D721Med (cell line): Measurements from ENCODE around the gene ZFHX3.

Experiments
- DNase-seq: peaks from one replicate; pipeline ENCODE4 v3.0.0; 2011; ENCODE audit warnings: low spot score; ENCODE audit not compliant: insufficient read length
- FAIRE-seq: peaks from 2 replicates; lab custom pipeline; 2011; peaks lifted over from hg19 to GRCh38; lab: Jason Lieb, UNC
- CTCF ChIP-seq: IDR thresholded peaks from 2 replicates; pipeline ENCODE4 v1.5.1; 2012; ENCODE audit warnings: mild to moderate bottlenecking, control low read depth; ENCODE audit not compliant: insufficient read depth; ENCODE audit errors: missing control alignments

ZFHX3 gene

DNA sequence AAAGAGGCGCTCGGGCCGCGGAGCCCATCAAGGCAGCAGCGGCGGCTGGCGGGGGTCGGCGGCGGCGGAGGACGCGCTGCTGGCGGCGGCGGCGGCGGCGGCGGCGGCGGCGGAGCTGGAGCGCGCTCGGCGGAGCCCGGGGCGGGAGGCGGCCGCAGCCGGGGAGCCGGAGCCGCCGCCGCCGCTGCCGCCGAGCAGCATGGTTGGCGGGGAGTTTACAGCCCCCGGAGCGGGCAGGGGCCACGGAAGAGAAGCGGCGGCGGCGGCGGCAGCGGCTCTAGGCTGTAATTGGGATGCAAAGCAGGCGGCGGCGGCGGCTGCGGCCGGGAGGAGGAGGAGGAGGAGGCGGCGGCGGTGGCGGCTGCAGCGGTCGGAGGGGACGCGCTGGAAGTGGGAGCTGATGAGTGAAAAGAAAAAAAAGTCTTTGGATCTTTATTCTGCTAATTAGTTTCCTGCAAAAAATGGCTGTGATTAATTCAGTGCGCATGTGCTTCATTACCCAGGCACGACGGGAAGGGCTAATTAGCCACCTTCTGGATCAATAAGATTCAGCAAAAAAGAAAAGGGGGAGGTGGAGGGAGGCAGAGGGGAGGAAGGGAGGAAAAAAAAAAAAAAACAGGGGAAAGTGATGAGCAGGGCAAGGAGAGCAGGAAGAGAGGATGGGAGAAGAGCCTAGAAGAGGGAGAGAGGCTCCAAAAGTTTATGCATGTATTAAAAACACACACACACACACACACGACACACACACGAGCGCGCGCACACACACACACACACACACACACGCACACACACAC, 10.9 kb upstream of the ZFHX3 start:
- FAIRE-seq (no peak), DNase-seq (no peak)
- TF ChIP-seq CTCF = no peak

GRCh38 chr16:73058221-73058615, 10.3 kb upstream of the ZFHX3 start:
- no peak for FAIRE-seq
- no peak for TF ChIP-seq CTCF
- DNase-seq = no peak

DNA sequence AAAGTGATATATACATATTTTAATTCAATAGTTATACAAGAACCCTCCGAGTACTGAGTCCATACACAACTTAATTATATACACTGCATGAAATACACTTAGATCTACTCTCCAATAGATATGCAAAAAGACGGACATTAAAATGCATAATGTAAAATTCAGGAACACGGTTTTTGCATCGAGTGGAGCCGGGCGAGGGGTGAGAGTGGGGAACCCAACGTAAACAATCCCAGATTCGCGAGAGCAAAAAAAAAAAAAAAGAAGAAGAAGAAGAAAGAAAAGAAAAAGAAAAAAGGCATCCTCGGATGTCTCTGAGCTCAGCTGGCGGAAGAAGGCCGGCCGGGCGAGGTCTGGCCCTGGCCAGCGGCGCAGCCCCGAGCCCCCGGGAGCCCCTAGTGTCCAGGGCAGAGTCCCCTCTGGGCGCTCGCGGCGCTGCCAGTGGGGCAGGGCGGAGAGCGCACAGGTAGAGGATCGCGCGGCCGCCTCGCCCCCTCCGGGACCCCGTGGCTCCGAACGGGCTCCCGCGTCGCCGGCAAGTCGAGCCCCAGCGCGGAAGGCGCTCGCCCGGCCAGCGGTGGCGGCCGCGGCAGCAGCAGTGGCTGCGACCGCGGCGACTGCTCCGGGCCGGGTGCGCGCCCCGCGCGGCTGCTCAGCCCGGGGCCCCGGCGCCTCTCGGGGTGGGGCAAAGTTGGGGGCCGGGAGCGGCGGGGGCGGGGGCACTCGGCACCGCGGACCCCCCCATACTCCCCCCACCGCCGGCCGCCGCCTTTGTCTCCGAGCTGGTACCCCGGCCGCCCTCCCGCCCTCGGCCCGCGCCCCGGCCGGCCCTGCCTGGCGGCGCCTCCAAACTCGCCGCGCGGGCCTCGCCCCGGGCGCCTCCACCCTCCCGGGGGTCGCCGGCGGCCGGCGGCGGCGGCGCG, 9.6 kb upstream of the ZFHX3 start:
- no peak for TF ChIP-seq CTCF
- FAIRE-seq (no peak), DNase-seq (no peak)

- no peak for TF ChIP-seq CTCF
- no peak for DNase-seq
These were observed 9.0 kb upstream of the ZFHX3 start for GRCh38 chr16:73056921-73057290.

GRCh38 chr16:73056448-73056847, 8.5 kb upstream of the ZFHX3 start:
- TF ChIP-seq CTCF = no peak
- no peak for DNase-seq
- no peak for FAIRE-seq

More at GRCh38 chr16:73056921-73057290, 9.0 kb upstream of the ZFHX3 start:
- FAIRE-seq = no peak

DNA sequence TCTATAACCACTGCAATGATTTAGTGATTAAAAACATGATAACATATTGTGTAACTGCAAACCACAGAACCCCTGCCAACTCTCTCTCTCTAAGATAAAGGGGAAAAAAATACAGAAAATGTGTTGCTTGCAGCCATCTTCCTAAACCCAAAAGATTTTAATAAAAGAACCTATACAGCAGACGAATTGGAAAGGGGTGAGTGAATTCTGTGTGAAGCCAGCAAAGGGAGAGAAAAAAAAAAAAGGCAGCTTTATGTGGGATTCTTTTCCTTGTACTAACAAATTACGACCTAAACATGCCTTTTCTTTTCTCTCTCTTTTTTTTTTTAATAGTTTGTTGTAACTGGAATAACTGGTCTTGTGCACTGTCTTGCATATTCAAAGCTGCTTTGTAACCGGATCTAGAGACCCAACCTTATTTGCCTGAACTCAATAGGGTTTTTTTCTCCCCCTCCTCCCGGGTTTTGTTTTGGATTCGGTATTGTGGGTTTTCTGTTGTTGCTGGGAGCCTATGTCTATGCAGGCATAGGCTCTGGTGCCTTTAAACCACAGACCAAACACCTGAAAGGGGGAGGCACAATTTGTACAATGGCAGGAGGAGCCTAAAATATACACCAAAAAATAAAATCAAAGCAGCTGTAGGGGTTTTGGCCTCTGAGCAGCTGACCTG, 7.0 kb upstream of the ZFHX3 start:
- DNase-seq (no peak), FAIRE-seq (no peak)
- no peak for TF ChIP-seq CTCF
